Colonic mucosa (tissue), 4 donors: ENCODE data around the gene ACSS1. TPM values are rescaled to one million over a fixed set of nuclear protein-coding genes. Genes with fewer than 3 reads are reported as not detected.
A peak's percentile ranks its signal among the peaks of the same experiment; 100 is the strongest.

Source experiments
- DNase-seq: peaks from one replicate; pipeline ENCODE4 v3.0.0-alpha.2; 2020
- H3K27ac ChIP-seq: fragments of 200-600 bp; one replicate; pipeline ENCODE4 v1.8.0; 2021
- H3K27me3 ChIP-seq: fragments of 200-600 bp; one replicate; pipeline ENCODE4 v1.8.0; 2021
- H3K36me3 ChIP-seq: fragments of 200-600 bp; one replicate; pipeline ENCODE4 v1.8.0; 2021
- H3K4me1 ChIP-seq: fragments of 200-600 bp; one replicate; pipeline ENCODE4 v1.8.0; 2021; ENCODE audit warnings: mild to moderate bottlenecking
- H3K4me3 ChIP-seq: fragments of 200-600 bp; one replicate; pipeline ENCODE4 v1.8.0; 2021
- H3K9ac ChIP-seq, 2 donors: one replicate each; pipeline ENCODE4 v1.7.0; 2013; ENCODE audit warnings: control low read depth in 2 of 2, low read depth in 2 of 2, low read length in 2 of 2
- H3K9me3 ChIP-seq: fragments of 200-600 bp; one replicate; pipeline ENCODE4 v1.8.0; 2021
- intact Hi-C: fragments of 100-400 bp; cut with DNase I; formaldehyde crosslinking; loops from one replicate; pipeline ENCODE4 v1.14.1; 2022
- total RNA-seq, 2 donors: library from RNA; stranded (reverse); fragmentation: NEBNext Ultra II Directional in 1 of 2; extraction: Animal tissue kit (Norgen Biotek cat#: 25700) in 1 of 2; gene quantifications; one replicate each; pipeline ENCODE4 v1.2.1, GENCODE V29; 2021
- TF ChIP-seq, protein P1 (sequence below): fragments of 200-600 bp; IDR thresholded peaks from one replicate; pipeline ENCODE4 v1.8.0; 2022; ENCODE audit warnings: antibody characterized with exemption, mild to moderate bottlenecking
- donor health status: healthy.
- donor health status: DM: no; HTN: no; CAD: no.
- donor health status: DM: no; HTN: no; CAD: no.

The ACSS1 gene
- total RNA-seq, 2 donors from 2014 or later = 29.0 to 32.0 TPM

- TF ChIP-seq, protein P1, sequence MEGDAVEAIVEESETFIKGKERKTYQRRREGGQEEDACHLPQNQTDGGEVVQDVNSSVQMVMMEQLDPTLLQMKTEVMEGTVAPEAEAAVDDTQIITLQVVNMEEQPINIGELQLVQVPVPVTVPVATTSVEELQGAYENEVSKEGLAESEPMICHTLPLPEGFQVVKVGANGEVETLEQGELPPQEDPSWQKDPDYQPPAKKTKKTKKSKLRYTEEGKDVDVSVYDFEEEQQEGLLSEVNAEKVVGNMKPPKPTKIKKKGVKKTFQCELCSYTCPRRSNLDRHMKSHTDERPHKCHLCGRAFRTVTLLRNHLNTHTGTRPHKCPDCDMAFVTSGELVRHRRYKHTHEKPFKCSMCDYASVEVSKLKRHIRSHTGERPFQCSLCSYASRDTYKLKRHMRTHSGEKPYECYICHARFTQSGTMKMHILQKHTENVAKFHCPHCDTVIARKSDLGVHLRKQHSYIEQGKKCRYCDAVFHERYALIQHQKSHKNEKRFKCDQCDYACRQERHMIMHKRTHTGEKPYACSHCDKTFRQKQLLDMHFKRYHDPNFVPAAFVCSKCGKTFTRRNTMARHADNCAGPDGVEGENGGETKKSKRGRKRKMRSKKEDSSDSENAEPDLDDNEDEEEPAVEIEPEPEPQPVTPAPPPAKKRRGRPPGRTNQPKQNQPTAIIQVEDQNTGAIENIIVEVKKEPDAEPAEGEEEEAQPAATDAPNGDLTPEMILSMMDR = peak; percentile 87
- no peak overlapping the region for H3K9ac ChIP-seq
- H3K4me3 ChIP-seq = no peak overlapping the region
- H3K36me3 ChIP-seq = no peaks in the 10 kb centered on the region
- H3K4me1 ChIP-seq = no peaks in the 10 kb centered on the region
- H3K27ac ChIP-seq = no peak overlapping the region
- no peaks in the 10 kb centered on the region for H3K27me3 ChIP-seq
- intact Hi-C loops = loop anchor here (1.0 to 10.0 kb wide), 5 partner anchors 71 to 403 kb away; no protein-coding TSS in a partner anchor
- no peaks in the 10 kb centered on the region for H3K9me3 ChIP-seq
- DNase-seq = peak; percentile 88
Observed at GRCh38 chr20:24994470-24995368, 63.2 kb downstream of the ACSS1 start.

DNA sequence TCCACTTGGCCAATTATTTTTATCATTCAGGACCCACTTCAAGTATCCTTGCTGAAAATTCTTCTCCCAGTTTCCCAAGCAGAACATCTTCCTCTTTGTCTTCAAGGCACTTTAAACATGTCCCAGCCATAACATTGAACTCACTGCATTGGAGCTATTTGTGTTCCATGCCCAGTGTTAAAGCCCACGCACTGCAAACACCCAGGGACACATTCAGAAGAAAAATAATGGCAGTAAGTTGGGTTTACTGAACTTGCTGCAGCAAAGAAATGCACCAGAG is 63.8 kb downstream of the ACSS1 start:
- TF ChIP-seq, protein P1 = no peak
- H3K9me3 ChIP-seq = no peaks in the 10 kb centered on the region
- no peak for DNase-seq
- peak overlapping the region in 1 of 2 donors; percentile 16 for H3K9ac ChIP-seq
- no peaks in the 10 kb centered on the region for H3K4me1 ChIP-seq
- no peaks in the 10 kb centered on the region for H3K36me3 ChIP-seq
- no peaks in the 10 kb centered on the region for H3K27me3 ChIP-seq
- H3K4me3 ChIP-seq = no peak overlapping the region
- intact Hi-C loops = loop anchor here (1.0 to 10.0 kb wide), 5 partner anchors 71 to 403 kb away; no protein-coding TSS in a partner anchor
- no peak overlapping the region for H3K27ac ChIP-seq

- Histone ChIP-seq H3K27me3 (no peaks in the 10 kb centered on the region), H3K9ac (peak overlapping the region; percentile 16 to 63), H3K27ac (peak overlapping the region; percentile 81), H3K36me3 (no peaks in the 10 kb centered on the region), H3K4me3 (peak overlapping the region; percentile 70), H3K4me1 (no peaks in the 10 kb centered on the region), H3K9me3 (no peaks in the 10 kb centered on the region)
- TF ChIP-seq, protein P1 = peak; percentile 15
- intact Hi-C loops = loop anchor here (1.0 to 10.0 kb wide), 5 partner anchors 72 to 404 kb away; no protein-coding TSS in a partner anchor
- peak; percentile 20 for DNase-seq
Observed at GRCh38 chr20:24993337-24994185, 64.4 kb downstream of the ACSS1 start.

DNA sequence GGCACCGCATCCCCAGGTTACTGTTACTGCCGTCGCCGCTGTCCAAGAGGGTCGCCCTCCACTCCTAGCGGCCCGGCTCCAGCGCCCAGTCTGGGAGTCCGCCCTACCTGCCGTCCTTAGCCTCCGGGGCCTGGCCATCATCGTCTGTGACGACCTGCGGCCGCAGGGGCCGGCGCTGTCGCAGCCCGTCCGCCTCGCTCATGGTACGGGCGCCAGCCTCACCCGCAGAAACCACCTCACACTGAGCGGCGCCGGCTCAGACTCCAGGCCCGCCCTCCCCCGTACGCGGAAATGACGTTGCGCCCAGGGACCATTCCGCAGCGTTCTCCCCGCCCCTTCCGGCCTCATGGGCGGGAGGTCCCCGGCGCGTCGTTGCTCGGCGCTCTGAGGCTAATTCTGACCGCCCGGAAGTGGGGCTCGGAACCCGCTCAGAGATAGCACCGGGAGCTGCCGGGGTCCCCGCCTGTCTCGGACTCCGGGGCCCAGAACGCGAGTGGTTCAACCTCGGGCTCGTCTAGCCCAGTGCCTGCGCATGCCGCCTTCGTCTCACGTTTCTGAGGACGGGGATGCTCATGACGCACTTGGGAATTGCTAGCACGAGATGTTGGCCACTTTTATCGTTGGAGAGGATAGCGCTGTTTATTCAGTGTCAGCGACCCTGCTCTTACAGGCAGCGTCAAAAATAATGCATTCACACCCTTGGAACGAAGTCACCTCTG is 65.3 kb downstream of the ACSS1 start, which contains the start of gene APMAP:
Gene APMAP (minus strand): TSS at position 265 of the 719 bp plus-strand sequence. CDS start 63 bp downstream, at position 202.
- Histone ChIP-seq H3K36me3 (no peaks in the 10 kb centered on the region), H3K9me3 (no peaks in the 10 kb centered on the region), H3K27me3 (no peaks in the 10 kb centered on the region), H3K27ac (peak within 1 kb of the TSS; percentile 81), H3K4me3 (peak within 1 kb of the TSS; percentile 70), H3K9ac (peak within 1 kb of the TSS; percentile 80 to 85), H3K4me1 (no peaks in the 10 kb centered on the region)
- peak; percentile 97 for DNase-seq
- TF ChIP-seq, protein P1 = no peak
- intact Hi-C loops = loop anchor here (5.0 to 10.0 kb wide), 3 partner anchors 200 to 405 kb away; no protein-coding TSS in a partner anchor
